Measurements from ENCODE around the gene ADAM22.

DNA sequence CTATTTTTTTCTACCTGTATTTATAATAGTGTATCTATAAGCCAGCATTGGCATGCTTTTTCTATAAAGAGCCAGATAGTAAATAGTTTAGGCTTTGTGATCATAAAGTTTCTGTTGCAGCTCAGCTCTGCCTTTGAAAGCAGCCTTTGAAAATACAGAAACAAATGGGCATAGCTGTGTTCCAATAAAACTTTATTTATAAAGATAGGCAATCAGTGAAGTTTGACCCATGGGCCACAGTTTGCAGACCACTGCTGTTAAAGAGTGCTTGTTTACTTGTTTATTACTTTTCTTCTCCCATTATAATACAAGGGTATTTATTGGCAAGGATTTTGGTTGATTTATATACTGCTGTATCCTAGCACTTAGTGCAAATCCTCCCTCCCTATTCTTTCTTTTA lies 213.3 kb downstream of the ADAM22 start:
- TF ChIP-seq CTCF (IDR thresholded peaks at IDR 0.05 in 2 of 3, conservative IDR thresholded peaks at IDR 0.05 in 1 of 3; ENCODE audit: control insufficient read depth in 2 of 3, extremely low read depth in 1 of 3, insufficient read depth in 1 of 3, low read depth in 3 of 3, low read length in 3 of 3) (no peak), TAF1 (IDR thresholded peaks at IDR 0.05; ENCODE audit: borderline replicate concordance, low read depth, low read length) (no peak)

All from GM12878 (cell line).